NCI-H748 (cell line): ENCODE measurements around the gene SLC25A21.
"Not testable (repeated sequence)": the region's sequence is repeated elsewhere in the genome, so short reads cannot be mapped to it uniquely, and the experiment has no call there.

Experiments
- DNase-seq: peaks from one replicate; lab custom pipeline; 2025; ENCODE audit not compliant: unreplicated experiment; lab: John Stamatoyannopoulos, UW

The SLC25A21 gene

GRCh38 chr14:36996133-36996856 lies 176.1 kb downstream of the SLC25A21 start:
- no peak for DNase-seq

GRCh38 chr14:36989806-36990205 lies 182.6 kb downstream of the SLC25A21 start:
- no peak for DNase-seq

- no peak for DNase-seq
These were observed 183.4 kb downstream of the SLC25A21 start for GRCh38 chr14:36988989-36989388.

GRCh38 chr14:36988568-36988967 lies 183.8 kb downstream of the SLC25A21 start:
- no peak for DNase-seq

GRCh38 chr14:36986407-36986806 lies 186.0 kb downstream of the SLC25A21 start:
- no peak for DNase-seq

- DNase-seq, result no peak
These were observed 190.4 kb downstream of the SLC25A21 start for GRCh38 chr14:36981832-36982529.

GRCh38 chr14:36980413-36980812 lies 192.0 kb downstream of the SLC25A21 start:
- DNase-seq, result not testable (repeated sequence)

GRCh38 chr14:36979863-36980262 lies 192.5 kb downstream of the SLC25A21 start:
- DNase-seq, result no peak

- no peak for DNase-seq
These were observed 195.8 kb downstream of the SLC25A21 start for GRCh38 chr14:36976571-36977023.

GRCh38 chr14:36975834-36976233 lies 196.6 kb downstream of the SLC25A21 start:
- DNase-seq, result peak; percentile 80

GRCh38 chr14:36974985-36975384 lies 197.4 kb downstream of the SLC25A21 start:
- DNase-seq, result no peak

- no peak for DNase-seq
These were observed 198.5 kb downstream of the SLC25A21 start for GRCh38 chr14:36973806-36974442.

- no peak for DNase-seq
These were observed 201.0 kb downstream of the SLC25A21 start for GRCh38 chr14:36971263-36971855.

- no peak for DNase-seq
These were observed 204.4 kb downstream of the SLC25A21 start for GRCh38 chr14:36967892-36968555.

GRCh38 chr14:36955967-36956366 lies 216.4 kb downstream of the SLC25A21 start:
- no peak for DNase-seq

GRCh38 chr14:36955376-36955775 lies 217.0 kb downstream of the SLC25A21 start:
- DNase-seq, result no peak

- DNase-seq, result no peak
These were observed 219.7 kb downstream of the SLC25A21 start for GRCh38 chr14:36952689-36953088.

GRCh38 chr14:36951380-36951911 lies 221.0 kb downstream of the SLC25A21 start:
- DNase-seq, result no peak

GRCh38 chr14:36950812-36951211 lies 221.6 kb downstream of the SLC25A21 start:
- DNase-seq, result no peak

- DNase-seq, result no peak
These were observed 223.0 kb downstream of the SLC25A21 start for GRCh38 chr14:36949371-36949770.
